Measurements from ENCODE around the gene MET.

MET gene

DNA sequence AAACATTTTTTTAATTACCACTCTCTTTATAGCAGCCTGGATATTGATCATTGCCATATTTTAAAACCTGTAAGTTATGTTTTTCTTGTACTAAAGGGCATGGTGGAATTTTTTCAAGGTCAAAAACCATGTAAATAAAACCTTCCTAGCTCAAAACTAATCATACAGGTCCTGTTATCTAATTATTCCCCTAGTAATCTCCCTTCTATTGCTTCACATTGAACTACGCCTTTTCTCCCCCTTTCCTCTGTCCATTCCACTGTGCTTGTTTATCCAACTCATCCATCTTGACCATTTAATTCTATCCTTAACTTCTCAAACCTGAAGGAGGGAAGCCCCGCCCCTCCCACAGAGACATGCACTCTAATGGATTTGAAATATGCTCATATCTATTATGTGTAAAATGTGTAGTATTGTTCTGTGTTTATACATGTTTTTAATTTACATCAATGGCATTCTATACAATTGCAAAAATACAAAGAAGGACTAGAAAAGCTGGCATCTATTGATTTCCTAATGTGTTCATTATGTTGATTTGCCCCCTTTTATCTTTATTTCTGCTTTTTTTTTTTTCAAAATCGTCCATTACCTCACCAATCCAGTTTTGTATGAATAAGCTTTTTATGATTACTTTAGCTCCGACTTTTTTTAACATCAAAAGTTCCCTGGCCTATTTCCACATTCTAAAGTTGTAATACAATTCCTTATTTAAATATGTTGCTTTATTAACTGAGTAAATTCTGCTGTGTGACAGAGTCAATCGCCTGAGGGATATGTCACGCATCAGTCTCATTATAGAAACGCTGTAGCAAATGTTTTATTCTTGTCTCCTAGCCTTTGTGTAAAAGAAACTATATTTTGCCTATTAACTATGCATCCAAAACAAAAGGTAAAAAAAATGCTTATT, 61.0 kb downstream of the MET start:
- no peak for TF ChIP-seq CTCF (IDR thresholded peaks at IDR 0.05; ENCODE audit: borderline replicate concordance, control extremely low read depth, extremely low read depth, insufficient read depth, missing control alignments)
- DNase-seq (ENCODE audit: low spot score) = no peak
- in situ Hi-C loops (cut with MboI; ENCODE audit: low sequenced_read_pairs, unreplicated experiment) = no loop called here

DNA sequence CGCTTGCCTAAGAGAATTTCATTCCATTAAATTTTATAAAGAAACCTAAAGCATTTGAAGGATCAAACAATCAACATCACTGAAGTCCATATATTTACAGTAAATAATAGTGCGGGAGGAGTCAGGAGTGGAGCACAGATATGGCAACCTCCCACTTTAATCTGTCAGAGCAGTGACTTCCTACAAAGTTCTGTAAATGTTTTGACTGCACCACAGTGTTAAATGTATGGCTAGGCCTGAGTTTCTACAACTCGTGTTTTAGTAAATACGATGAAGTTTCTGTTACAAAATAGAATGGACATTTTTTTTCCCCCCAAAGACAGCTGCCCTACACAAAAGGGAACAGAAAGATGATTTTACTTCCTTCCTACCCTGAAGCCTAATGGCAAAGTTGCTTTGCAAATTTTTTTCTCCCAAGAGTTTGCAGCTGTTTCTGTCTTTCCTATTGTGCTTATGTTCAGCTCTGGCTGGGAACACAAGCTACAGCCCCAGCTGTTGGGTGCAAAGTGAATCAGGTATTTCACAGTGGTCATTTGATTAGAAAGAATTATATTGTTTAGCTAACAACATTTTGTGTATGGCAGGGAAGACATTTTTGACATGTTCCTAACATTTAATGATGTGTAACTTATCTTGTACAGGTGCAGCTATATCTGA, 62.1 kb downstream of the MET start:
- DNase-seq (ENCODE audit: low spot score) = no peak
- no peak for TF ChIP-seq CTCF (IDR thresholded peaks at IDR 0.05; ENCODE audit: borderline replicate concordance, control extremely low read depth, extremely low read depth, insufficient read depth, missing control alignments)
- in situ Hi-C loops (cut with MboI; ENCODE audit: low sequenced_read_pairs, unreplicated experiment) = no loop called here

DNA sequence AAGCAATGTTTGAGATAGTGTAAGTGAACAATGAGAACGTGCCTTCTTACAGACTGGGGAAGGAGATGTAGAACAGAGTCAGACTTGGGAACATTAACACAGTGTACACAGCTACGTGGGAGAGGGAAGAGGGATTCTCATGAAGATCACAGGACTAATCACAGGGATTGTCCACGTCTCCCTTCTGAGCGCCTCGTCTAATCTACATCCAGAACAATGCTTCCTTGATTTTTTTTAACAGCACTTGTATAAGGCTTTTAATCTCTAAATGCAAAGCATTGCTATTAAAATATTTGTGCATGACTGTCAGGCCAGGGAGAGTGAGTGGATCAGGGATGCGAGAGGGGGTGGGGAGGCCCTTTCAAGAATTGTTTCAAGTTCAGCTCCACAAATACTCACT, 62.7 kb downstream of the MET start:
- in situ Hi-C loops (cut with MboI; ENCODE audit: low sequenced_read_pairs, unreplicated experiment) = no loop called here
- TF ChIP-seq CTCF (IDR thresholded peaks at IDR 0.05; ENCODE audit: borderline replicate concordance, control extremely low read depth, extremely low read depth, insufficient read depth, missing control alignments) = no peak
- DNase-seq (ENCODE audit: low spot score) = no peak

DNA sequence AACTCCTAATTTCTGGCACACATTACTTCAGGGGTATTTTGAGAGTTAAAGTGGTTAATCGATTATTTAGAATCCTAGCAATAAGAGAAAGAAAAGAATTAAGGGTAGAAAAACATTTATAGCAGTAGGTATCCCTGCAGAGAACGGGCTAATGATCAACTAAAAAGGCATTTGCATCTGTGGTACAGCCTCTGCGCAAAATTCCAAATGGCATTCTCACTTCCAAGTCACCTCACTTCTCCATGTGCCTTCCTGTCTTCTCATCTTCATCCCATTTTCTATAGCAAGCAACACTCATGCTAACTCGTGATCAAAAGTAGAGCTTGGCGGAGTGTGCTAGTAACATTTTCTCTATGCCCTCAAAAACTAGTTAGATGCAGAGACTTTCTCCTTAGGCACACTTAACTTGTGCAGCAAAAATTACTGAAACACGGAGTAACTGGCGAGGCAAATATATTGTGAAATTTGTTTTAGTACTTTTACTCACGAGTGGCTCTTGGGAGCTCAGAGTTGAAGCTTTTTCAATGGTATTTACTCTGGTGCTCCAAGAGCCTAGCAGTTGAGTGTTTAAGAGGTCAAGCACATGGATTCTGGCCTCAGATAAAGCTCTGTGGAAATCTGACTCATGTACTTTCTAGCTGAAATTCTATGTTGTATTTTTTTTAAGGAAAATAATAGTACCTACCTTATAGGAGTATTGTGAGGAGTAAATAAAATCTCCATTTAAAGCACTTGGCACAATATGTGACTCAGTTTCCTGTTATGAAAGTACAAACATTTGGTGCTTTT, 65.1 kb downstream of the MET start:
- no peak for TF ChIP-seq CTCF (IDR thresholded peaks at IDR 0.05; ENCODE audit: borderline replicate concordance, control extremely low read depth, extremely low read depth, insufficient read depth, missing control alignments)
- DNase-seq (ENCODE audit: low spot score) = no peak
- in situ Hi-C loops (cut with MboI; ENCODE audit: low sequenced_read_pairs, unreplicated experiment) = no loop called here

GRCh38 chr7:116738378-116738777, 66.4 kb downstream of the MET start:
- TF ChIP-seq CTCF (IDR thresholded peaks at IDR 0.05; ENCODE audit: borderline replicate concordance, control extremely low read depth, extremely low read depth, insufficient read depth, missing control alignments) = no peak
- DNase-seq (ENCODE audit: low spot score) = no peak
- in situ Hi-C loops (cut with MboI; ENCODE audit: low sequenced_read_pairs, unreplicated experiment) = no loop called here

DNA sequence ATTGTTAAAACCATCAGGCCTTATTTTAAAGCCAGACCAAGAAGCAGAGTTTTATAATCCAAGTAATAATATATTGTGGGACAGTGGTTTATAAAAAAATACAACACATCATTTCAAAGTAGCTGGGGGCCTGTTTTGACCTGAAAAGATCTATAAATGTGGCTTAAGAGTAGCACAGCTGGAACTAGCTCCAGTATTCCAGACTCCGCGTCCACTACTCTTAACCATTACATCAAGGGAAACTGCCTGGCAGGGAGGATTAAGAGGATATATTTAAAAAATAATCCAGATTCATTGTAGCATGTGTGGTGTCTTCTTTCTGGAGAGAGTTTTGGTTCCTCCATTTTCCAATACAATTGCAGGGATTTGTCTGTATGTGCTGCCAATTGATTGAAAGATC, 67.3 kb downstream of the MET start:
- in situ Hi-C loops (cut with MboI; ENCODE audit: low sequenced_read_pairs, unreplicated experiment) = no loop called here
- TF ChIP-seq CTCF (IDR thresholded peaks at IDR 0.05; ENCODE audit: borderline replicate concordance, control extremely low read depth, extremely low read depth, insufficient read depth, missing control alignments) = no peak
- no peak for DNase-seq (ENCODE audit: low spot score)
